ENCODE results near the gene LRP8. TPM values are rescaled to one million over a fixed set of nuclear protein-coding genes. Genes with fewer than 3 reads are reported as not detected.

Gene LRP8
- polyA plus RNA-seq, 1 donor (not counting 4 experiments of a cell fraction or from before 2014, with no cell fraction given), result 31.0 TPM

- Histone ChIP-seq H3K79me2 (ENCODE audit: control insufficient read depth, insufficient read depth, low read length) (peaks cover 75% of the 10 kb centered on the region), H4K20me1 (ENCODE audit: control insufficient read depth, extremely low read depth, insufficient read depth, low read length) (no peaks in the 10 kb centered on the region), H3K4me2 (ENCODE audit: control insufficient read depth, extremely low read depth, insufficient read depth, low read depth, low read length) (no peak overlapping the region), H2AFZ (ENCODE audit: control insufficient read depth, low read length) (no peak overlapping the region), H3K27me3 (ENCODE audit: control insufficient read depth, extremely low read depth, insufficient read depth, low read length) (no peaks in the 10 kb centered on the region), H3K9ac (ENCODE audit: control insufficient read depth, extremely low read depth, insufficient read depth, low read length) (no peak overlapping the region), H3K36me3 (ENCODE audit: control insufficient read depth in 2 of 2, extremely low read depth in 1 of 2, insufficient read depth in 2 of 2, low read length in 2 of 2) (peaks cover 10 to 37% of the 10 kb centered on the region in 2 experiments), H3K27ac (ENCODE audit: control insufficient read depth, insufficient read depth, low read length) (no peak overlapping the region), H3K4me3 (ENCODE audit: control insufficient read depth in 2 of 3, extremely low read depth in 1 of 3, insufficient read depth in 2 of 3, low read depth in 1 of 3, low read length in 3 of 3) (no peak overlapping the region), H3K4me1 (ENCODE audit: control insufficient read depth, extremely low read depth, insufficient read depth, low read length) (peaks cover 14% of the 10 kb centered on the region), H3K9me1 (ENCODE audit: control insufficient read depth, extremely low read depth, insufficient read depth, low read length) (no peaks in the 10 kb centered on the region), H3K9me3 (ENCODE audit: control insufficient read depth, low read depth, low read length) (no peaks in the 10 kb centered on the region)
- FAIRE-seq, result no peak
- dilution Hi-C loops (cut with MboI; ENCODE audit: extremely low pct_ligation_motif_present, low sequenced_read_pairs), result no loop called here
- DNase-seq (ENCODE audit: low read depth, low spot score), result no peak
- TF ChIP-seq EZH2 (IDR thresholded peaks at IDR 0.05; ENCODE audit: low read length) (no peak), CTCF (optimal IDR thresholded peaks at IDR 0.05 in 1 of 3, IDR thresholded peaks at IDR 0.05 in 1 of 3, conservative IDR thresholded peaks at IDR 0.05 in 1 of 3; ENCODE audit: extremely low read depth in 1 of 3, insufficient read depth in 2 of 3, low read length in 3 of 3) (peak in 1 of 3 experiments; percentile 2)
Measured at GRCh38 chr1:53321366-53321765, 6.5 kb downstream of the LRP8 start.

GRCh38 chr1:53320646-53321045 is 7.2 kb downstream of the LRP8 start:
- Histone ChIP-seq H3K79me2 (ENCODE audit: control insufficient read depth, insufficient read depth, low read length) (peaks cover 74% of the 10 kb centered on the region), H3K9ac (ENCODE audit: control insufficient read depth, extremely low read depth, insufficient read depth, low read length) (no peak overlapping the region)
- no peak for FAIRE-seq

More at GRCh38 chr1:53320646-53321045, 7.2 kb downstream of the LRP8 start:
- no peaks in the 10 kb centered on the region for H4K20me1 ChIP-seq (ENCODE audit: control insufficient read depth, extremely low read depth, insufficient read depth, low read length)
- no peak overlapping the region for H2AFZ ChIP-seq (ENCODE audit: control insufficient read depth, low read length)
- no peak overlapping the region for H3K4me2 ChIP-seq (ENCODE audit: control insufficient read depth, extremely low read depth, insufficient read depth, low read depth, low read length)
- H3K4me1 ChIP-seq (ENCODE audit: control insufficient read depth, extremely low read depth, insufficient read depth, low read length), result peaks cover 10% of the 10 kb centered on the region
- H3K4me3 ChIP-seq (ENCODE audit: control insufficient read depth in 2 of 3, extremely low read depth in 1 of 3, insufficient read depth in 2 of 3, low read depth in 1 of 3, low read length in 3 of 3), result no peak overlapping the region
- H3K36me3 ChIP-seq (ENCODE audit: control insufficient read depth in 2 of 2, extremely low read depth in 1 of 2, insufficient read depth in 2 of 2, low read length in 2 of 2), result peaks cover 10 to 37% of the 10 kb centered on the region in 2 experiments
- H3K27ac ChIP-seq (ENCODE audit: control insufficient read depth, insufficient read depth, low read length), result no peak overlapping the region
- no peaks in the 10 kb centered on the region for H3K27me3 ChIP-seq (ENCODE audit: control insufficient read depth, extremely low read depth, insufficient read depth, low read length)
- no peak for TF ChIP-seq EZH2 (IDR thresholded peaks at IDR 0.05; ENCODE audit: low read length)
- no peak for TF ChIP-seq CTCF (optimal IDR thresholded peaks at IDR 0.05 in 1 of 3, IDR thresholded peaks at IDR 0.05 in 1 of 3, conservative IDR thresholded peaks at IDR 0.05 in 1 of 3; ENCODE audit: extremely low read depth in 1 of 3, insufficient read depth in 2 of 3, low read length in 3 of 3)
- no peak for DNase-seq (ENCODE audit: low read depth, low spot score)
- dilution Hi-C loops (cut with MboI; ENCODE audit: extremely low pct_ligation_motif_present, low sequenced_read_pairs), result no loop called here
- no peaks in the 10 kb centered on the region for H3K9me1 ChIP-seq (ENCODE audit: control insufficient read depth, extremely low read depth, insufficient read depth, low read length)
- no peaks in the 10 kb centered on the region for H3K9me3 ChIP-seq (ENCODE audit: control insufficient read depth, low read depth, low read length)
